Lower leg skin (tissue), 4 donors: ENCODE measurements around the gene RBPJ. TPM values are rescaled to one million over a fixed set of nuclear protein-coding genes. Genes with fewer than 3 reads are reported as not detected.

Experiments used
- DNase-seq, 2 donors: peaks; one replicate each; pipeline ENCODE4 v3.0.0-alpha.2; 2019; ENCODE audit warnings: low spot score in 2 of 2
- H3K4me3 ChIP-seq: fragments of 200-600 bp; sonication (generic); 2 replicates; pipeline ENCODE4 v1.5.1; 2017; ENCODE audit warnings: mild to moderate bottlenecking, low read depth; ENCODE audit not compliant: poor library complexity, severe bottlenecking
- POLR2A ChIP-seq, 2 donors: fragments of 450-650 bp; IDR thresholded peaks; one replicate each; pipeline ENCODE4 v1.6.1; 2016 to 2017; ENCODE audit warnings: antibody characterized with exemption in 2 of 2, mild to moderate bottlenecking in 1 of 2, moderate library complexity in 1 of 2
- WGBS, 2 donors: methylation state at CpG; one replicate each; pipeline ENCODE4 v1.1.5; 2018; 5-methylcytosine and 5-hydroxymethylcytosine counted together
- intact Hi-C: fragments of 100-400 bp; cut with DNase I; formaldehyde crosslinking; loops from one replicate; pipeline ENCODE4 v1.15.0; 2023; ENCODE audit warnings: low total_unique reads
- total RNA-seq, 4 donors: library from RNA; depleted of rRNA; stranded (reverse); fragments of >200 nt; gene quantifications; one replicate each; pipeline ENCODE4 v1.1.0, GENCODE V29; 2016
- TF ChIP-seq, protein P1 (sequence below), 3 donors: fragments of 450-650 bp; IDR thresholded peaks; one replicate each; pipeline ENCODE4 v1.5.1; 2016; ENCODE audit warnings: antibody characterized with exemption in 3 of 3, mild to moderate bottlenecking in 3 of 3, moderate library complexity in 2 of 3

Gene RBPJ
- total RNA-seq, 4 donors from 2014 or later, result 41.1 to 48.3 (median 45.5) TPM

DNA sequence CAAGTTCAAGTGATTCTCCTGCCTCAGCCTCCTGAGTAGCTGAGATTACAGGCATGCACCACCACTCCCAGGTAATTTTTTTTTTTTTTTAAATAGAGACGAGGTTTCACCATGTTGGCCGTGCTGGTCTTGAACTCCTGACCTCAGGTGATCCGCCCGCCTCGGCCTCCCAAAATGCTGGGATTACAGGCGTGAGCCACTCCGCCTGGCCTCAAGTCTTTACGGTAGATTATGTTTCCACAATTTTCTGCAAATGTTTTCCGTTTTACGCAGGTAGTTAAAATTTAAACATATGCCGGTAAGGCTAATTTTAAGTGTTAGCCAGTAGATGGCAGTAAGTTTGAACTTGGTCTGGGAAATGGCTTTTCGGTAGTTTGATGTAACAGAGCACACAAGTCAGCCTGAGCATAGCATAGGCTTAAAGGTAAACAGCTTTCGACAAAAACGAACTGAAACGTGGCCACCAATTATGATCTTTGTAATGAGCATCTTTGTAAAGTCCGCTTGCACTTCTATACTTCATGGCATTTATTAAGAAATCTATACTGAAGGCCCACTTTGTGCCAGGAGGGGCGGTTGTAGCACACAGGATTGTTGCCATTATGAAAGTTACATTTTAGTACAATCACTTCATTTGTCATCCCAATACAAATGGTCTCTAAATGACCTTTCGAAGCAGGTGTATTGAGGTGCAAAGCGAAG, 138.4 kb downstream of the RBPJ start:
- no peak for DNase-seq
- TF ChIP-seq, protein P1, sequence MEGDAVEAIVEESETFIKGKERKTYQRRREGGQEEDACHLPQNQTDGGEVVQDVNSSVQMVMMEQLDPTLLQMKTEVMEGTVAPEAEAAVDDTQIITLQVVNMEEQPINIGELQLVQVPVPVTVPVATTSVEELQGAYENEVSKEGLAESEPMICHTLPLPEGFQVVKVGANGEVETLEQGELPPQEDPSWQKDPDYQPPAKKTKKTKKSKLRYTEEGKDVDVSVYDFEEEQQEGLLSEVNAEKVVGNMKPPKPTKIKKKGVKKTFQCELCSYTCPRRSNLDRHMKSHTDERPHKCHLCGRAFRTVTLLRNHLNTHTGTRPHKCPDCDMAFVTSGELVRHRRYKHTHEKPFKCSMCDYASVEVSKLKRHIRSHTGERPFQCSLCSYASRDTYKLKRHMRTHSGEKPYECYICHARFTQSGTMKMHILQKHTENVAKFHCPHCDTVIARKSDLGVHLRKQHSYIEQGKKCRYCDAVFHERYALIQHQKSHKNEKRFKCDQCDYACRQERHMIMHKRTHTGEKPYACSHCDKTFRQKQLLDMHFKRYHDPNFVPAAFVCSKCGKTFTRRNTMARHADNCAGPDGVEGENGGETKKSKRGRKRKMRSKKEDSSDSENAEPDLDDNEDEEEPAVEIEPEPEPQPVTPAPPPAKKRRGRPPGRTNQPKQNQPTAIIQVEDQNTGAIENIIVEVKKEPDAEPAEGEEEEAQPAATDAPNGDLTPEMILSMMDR (IDR thresholded peaks at IDR 0.05), result no peak
- TF ChIP-seq POLR2A (IDR thresholded peaks at IDR 0.05), result no peak
- no peak overlapping the region for H3K4me3 ChIP-seq
- intact Hi-C loops, result loop anchor here (10.0 kb wide), 1 partner anchor 556 kb away; no protein-coding TSS in a partner anchor
- 29 to 30% methylated on average over 19 of the region's 19 CpGs for WGBS, 2 donors

DNA sequence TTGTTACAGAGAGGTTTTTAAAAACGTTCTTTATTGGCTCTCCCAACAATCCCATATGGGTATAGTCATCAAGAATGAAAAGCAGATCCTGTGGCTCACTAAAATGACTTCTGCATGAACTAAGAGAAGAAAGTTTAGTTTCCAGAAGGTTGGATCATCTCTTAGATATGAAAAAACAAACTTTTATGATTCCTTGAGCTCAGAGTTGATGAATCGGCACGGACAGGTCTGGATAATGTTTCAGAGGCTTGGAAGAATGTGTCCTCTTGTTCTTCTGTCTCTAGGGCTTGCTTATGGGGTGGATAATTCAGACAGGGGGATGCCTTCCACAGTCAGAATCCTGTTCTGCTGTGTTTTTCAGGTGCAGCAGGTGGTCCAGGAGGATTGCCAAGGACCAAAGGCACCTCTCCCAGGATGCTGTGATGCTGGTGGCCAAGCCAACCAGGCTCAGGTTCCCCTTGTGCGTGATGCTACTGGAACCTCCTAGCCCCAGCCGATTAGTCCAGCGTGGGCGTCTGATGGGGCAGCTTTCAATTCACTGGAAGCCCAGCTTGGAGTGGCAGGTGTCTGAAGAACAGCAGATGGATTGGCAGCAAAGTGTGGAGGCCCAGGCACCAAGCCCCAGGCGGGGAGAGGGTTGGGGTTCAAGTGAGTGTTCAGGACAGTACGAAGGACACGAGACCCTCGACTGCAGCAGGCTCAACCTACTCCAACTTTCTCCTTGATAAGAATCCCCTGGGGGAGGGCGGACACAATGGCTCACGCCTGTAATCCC, 139.1 kb downstream of the RBPJ start:
- H3K4me3 ChIP-seq, result no peak overlapping the region
- TF ChIP-seq, protein P1 (IDR thresholded peaks at IDR 0.05), result no peak
- no peak for TF ChIP-seq POLR2A (IDR thresholded peaks at IDR 0.05)
- 87% methylated on average over 10 to 13 of the region's 13 CpGs for WGBS, 2 donors
- intact Hi-C loops, result loop anchor here (10.0 kb wide), 1 partner anchor 555 kb away; no protein-coding TSS in a partner anchor
- peak in 1 of 2 donors; percentile 75 for DNase-seq

DNA sequence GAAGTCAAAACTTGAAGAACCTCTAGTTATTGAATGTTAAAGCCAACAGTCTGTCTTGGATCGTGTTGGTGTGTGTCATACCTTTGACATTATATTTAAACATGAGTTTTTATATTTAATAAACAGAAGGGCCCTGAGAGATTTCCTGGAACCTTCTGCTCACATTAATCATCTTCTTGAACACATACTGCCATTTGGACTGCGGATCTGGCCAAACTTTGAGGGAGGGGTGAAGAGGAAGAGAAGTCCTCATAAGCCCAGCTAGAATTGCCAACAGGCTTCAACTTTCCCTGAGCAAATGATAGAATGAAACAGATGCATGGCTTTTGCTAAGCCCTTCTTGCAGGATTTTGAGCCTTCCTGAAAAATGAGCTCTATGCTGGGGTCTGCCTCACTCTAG, 142.1 kb downstream of the RBPJ start:
- intact Hi-C loops, result no loop called here
- H3K4me3 ChIP-seq, result no peak overlapping the region
- TF ChIP-seq, protein P1 (IDR thresholded peaks at IDR 0.05), result no peak
- TF ChIP-seq POLR2A (IDR thresholded peaks at IDR 0.05), result no peak
- no peak for DNase-seq
- 35 to 37% methylated on average over 2 of the region's 2 CpGs for WGBS, 2 donors

DNA sequence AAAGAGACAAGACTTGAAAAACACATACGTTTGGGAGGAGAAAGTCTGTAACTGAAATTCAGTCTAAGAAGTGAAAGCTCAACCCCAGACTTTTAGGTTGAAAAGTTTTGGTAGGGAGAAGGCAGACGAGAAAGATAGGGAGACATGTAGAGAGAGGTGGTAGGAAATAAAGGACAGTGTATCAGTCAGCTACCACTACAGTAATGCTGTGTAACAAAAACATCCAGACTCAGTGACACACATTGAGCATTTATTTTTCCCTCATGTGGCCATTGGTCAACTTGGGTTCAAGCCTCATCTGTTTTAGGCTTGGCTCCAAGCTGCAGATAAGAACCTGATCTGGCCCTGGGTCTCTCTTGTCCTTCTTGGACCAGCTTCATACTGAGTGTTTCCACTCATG, 142.6 kb downstream of the RBPJ start:
- DNase-seq, result no peak
- WGBS, 2 donors, result 86 to 87% methylated on average over 2 of the region's 2 CpGs
- intact Hi-C loops, result no loop called here
- no peak overlapping the region for H3K4me3 ChIP-seq
- TF ChIP-seq, protein P1 (IDR thresholded peaks at IDR 0.05), result no peak
- TF ChIP-seq POLR2A (IDR thresholded peaks at IDR 0.05), result no peak

DNA sequence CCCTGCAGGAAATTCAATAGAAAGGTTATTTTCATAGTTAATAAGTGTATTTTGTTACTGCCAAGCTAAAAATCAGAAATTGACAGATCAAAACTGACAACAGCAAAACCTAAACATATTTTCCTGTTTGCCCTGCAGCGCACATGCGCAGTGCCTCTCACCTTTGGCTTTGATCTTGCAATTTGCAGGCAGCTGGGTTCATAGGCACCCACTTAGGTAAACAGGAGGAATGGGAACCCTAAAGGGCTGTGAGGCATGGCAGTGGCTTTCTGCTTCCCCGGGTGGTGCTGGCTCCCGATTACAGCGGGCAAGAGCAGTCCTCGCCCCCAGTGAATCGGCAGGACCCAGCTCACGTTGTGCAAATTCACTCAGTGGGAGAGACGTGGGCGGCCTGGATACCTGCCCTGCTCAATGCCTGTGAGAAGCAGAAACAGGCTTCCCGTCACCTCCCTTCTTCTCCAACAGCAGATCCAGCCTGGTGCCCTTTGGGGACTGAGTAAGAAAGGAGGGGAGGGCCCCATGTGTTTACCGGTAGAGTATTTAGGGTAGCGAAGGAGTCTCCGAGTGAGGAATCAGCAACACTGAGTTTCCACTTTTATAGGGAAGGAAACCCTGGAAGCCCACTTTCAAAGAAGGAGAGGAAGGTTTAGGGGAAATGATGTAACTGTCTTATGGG, 143.7 kb downstream of the RBPJ start:
- H3K4me3 ChIP-seq, result no peak overlapping the region
- peak in 1 of 2 donors; percentile 60 for DNase-seq
- WGBS, 2 donors, result 85 to 88% methylated on average over 14 of the region's 14 CpGs
- no peak for TF ChIP-seq POLR2A (IDR thresholded peaks at IDR 0.05)
- TF ChIP-seq, protein P1 (IDR thresholded peaks at IDR 0.05), result no peak
- intact Hi-C loops, result no loop called here
